Peyer's patch (tissue), 4 donors: ENCODE data around the gene TSPAN4.

ENCODE experiments used
- POLR2A ChIP-seq, 2 donors: fragments of 450-650 bp; IDR thresholded peaks; one replicate each; pipeline ENCODE4 v1.5.1; 2017; ENCODE audit warnings: antibody characterized with exemption in 2 of 2, mild to moderate bottlenecking in 2 of 2, moderate library complexity in 2 of 2
- TF ChIP-seq, protein P1 (sequence below), 6 experiments: fragments of 450-650 bp in 4 of 6; fragments of 200-600 bp in 2 of 6; sonication (generic) in 1 of 6; IDR thresholded peaks; one replicate each; pipeline ENCODE4 v1.5.1; 2017 to 2019; ENCODE audit warnings: antibody characterized with exemption in 6 of 6, mild to moderate bottlenecking in 3 of 6, moderate library complexity in 1 of 6

GRCh38 chr11:898540-899190 is 56.0 kb downstream of the TSPAN4 start:
- TF ChIP-seq, protein P1, sequence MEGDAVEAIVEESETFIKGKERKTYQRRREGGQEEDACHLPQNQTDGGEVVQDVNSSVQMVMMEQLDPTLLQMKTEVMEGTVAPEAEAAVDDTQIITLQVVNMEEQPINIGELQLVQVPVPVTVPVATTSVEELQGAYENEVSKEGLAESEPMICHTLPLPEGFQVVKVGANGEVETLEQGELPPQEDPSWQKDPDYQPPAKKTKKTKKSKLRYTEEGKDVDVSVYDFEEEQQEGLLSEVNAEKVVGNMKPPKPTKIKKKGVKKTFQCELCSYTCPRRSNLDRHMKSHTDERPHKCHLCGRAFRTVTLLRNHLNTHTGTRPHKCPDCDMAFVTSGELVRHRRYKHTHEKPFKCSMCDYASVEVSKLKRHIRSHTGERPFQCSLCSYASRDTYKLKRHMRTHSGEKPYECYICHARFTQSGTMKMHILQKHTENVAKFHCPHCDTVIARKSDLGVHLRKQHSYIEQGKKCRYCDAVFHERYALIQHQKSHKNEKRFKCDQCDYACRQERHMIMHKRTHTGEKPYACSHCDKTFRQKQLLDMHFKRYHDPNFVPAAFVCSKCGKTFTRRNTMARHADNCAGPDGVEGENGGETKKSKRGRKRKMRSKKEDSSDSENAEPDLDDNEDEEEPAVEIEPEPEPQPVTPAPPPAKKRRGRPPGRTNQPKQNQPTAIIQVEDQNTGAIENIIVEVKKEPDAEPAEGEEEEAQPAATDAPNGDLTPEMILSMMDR (IDR thresholded peaks at IDR 0.05): no peak
- no peak for TF ChIP-seq POLR2A (IDR thresholded peaks at IDR 0.05)
